HepG2 (cell line): ENCODE measurements around the gene FAM219B. TPM values are rescaled to one million over a fixed set of nuclear protein-coding genes. Genes with fewer than 3 reads are reported as not detected.
A peak's percentile ranks its signal among the peaks of the same experiment; 100 is the strongest.

ENCODE experiments used
- ATF2 ChIP-seq: sonication (generic); formaldehyde crosslinking; IDR thresholded peaks from 2 replicates; pipeline ENCODE4 v1.4.0; 2020; ENCODE audit warnings: missing genetic modification reagents
- FOSL2 ChIP-seq: sonication (generic); formaldehyde crosslinking; IDR thresholded peaks from 2 replicates; pipeline ENCODE4 v1.4.0; 2020; ENCODE audit warnings: missing genetic modification reagents
- HIC2 ChIP-seq: sonication (generic); formaldehyde crosslinking; IDR thresholded peaks from 2 replicates; pipeline ENCODE4 v1.9.0; 2022; ENCODE audit warnings: low read depth, missing genetic modification reagents
- ISL2 ChIP-seq: sonication (generic); formaldehyde crosslinking; IDR thresholded peaks from 2 replicates; pipeline ENCODE4 v1.5.0; 2020; ENCODE audit warnings: missing genetic modification reagents
- KDM2A ChIP-seq: sonication (generic); formaldehyde crosslinking; IDR thresholded peaks from 2 replicates; pipeline ENCODE4 v1.4.0; 2020; ENCODE audit warnings: low read depth, missing genetic modification reagents, borderline replicate concordance
- PRDM10 ChIP-seq: sonication (generic); formaldehyde crosslinking; IDR thresholded peaks from 2 replicates; pipeline ENCODE4 v1.4.0; 2020; ENCODE audit warnings: low read depth, missing genetic modification reagents
- RBFOX2 ChIP-seq: fragments of 200-400 bp; formaldehyde crosslinking; IDR thresholded peaks from 2 replicates; pipeline ENCODE4 v1.6.1; 2017; ENCODE audit warnings: low read depth, mild to moderate bottlenecking, low read length
- RFXANK ChIP-seq: IDR thresholded peaks from 2 replicates; pipeline ENCODE4 v1.6.1; 2016
- TCF12 ChIP-seq, 2 experiments: fragments of 450-650 bp in 1 of 2; sonication (generic) in 1 of 2; formaldehyde crosslinking in 1 of 2; IDR thresholded peaks; 2 replicates each; pipeline versions ENCODE4 v1.6.1 to v1.8.0; 2017 to 2022; ENCODE audit warnings: antibody characterized with exemption in 1 of 2, mild to moderate bottlenecking in 1 of 2, missing genetic modification reagents in 1 of 2, moderate library complexity in 1 of 2
- ZNF569 ChIP-seq: sonication (generic); formaldehyde crosslinking; IDR thresholded peaks from 2 replicates; pipeline ENCODE4 v1.5.0; 2020; ENCODE audit warnings: mild to moderate bottlenecking, missing genetic modification reagents, moderate library complexity, borderline replicate concordance
- ZNF576 ChIP-seq: sonication (generic); formaldehyde crosslinking; IDR thresholded peaks from 2 replicates; pipeline ENCODE4 v1.4.0; 2020; ENCODE audit warnings: mild to moderate bottlenecking, missing genetic modification reagents
- ZNF580 ChIP-seq: IDR thresholded peaks from 2 replicates; pipeline ENCODE4 v1.6.1; 2016; ENCODE audit warnings: low read depth, borderline replicate concordance
- ZNF609 ChIP-seq: sonication (generic); formaldehyde crosslinking; IDR thresholded peaks from 2 replicates; pipeline ENCODE4 v1.4.0; 2020; ENCODE audit warnings: mild to moderate bottlenecking, missing genetic modification reagents, borderline replicate concordance
- ZNF629 ChIP-seq: sonication (generic); formaldehyde crosslinking; conservative IDR thresholded peaks from 2 replicates; pipeline ENCODE4 v1.5.0; 2020; ENCODE audit warnings: missing genetic modification reagents
- polyA plus RNA-seq, 8 experiments: library from polyadenylated mRNA; depleted of rRNA in 3 of 8; stranded (reverse) in 7 of 8; unstranded in 1 of 8; fragments of >200 nt; fragmentation: Illumina TruSeq in 4 of 8; extraction: Trizol in 4 of 8; gene quantifications; 2 replicates each; pipeline versions ENCODE4 v1.2.1 to v1.2.3, GENCODE V29; 2011 to 2016; ENCODE audit warnings: low read depth in 4 of 8, missing spikeins in 1 of 8, mixed read lengths in 1 of 8; ENCODE audit not compliant: insufficient read depth in 1 of 8
- total RNA-seq, 5 experiments: library from RNA; depleted of rRNA; stranded (reverse); fragments of >200 nt; fragmentation: Illumina TruSeq; extraction: Trizol; gene quantifications; 2 replicates each; pipeline ENCODE4 v1.2.3, GENCODE V29; 2016; ENCODE audit warnings: low read depth in 1 of 5

Gene FAM219B
- total and polyA plus RNA-seq, 2 of the 13 experiments (the other 11 are each of a cell fraction or from before 2014, with no cell fraction given) = 36.6 to 50.2 TPM

GRCh38 chr15:74889883-74890664 is 16.6 kb downstream of the FAM219B start, which contains the start of gene MPI (continued):
- peak; percentile 82; the same call in 1 of the 2 replicates for TF ChIP-seq ZNF580 (CRISPR knock-in tag)
- peak; percentile 49; the same call in 1 of the 2 replicates for TF ChIP-seq ZNF609 (CRISPR knock-in tag)
- TF ChIP-seq ZNF569 (CRISPR knock-in tag) = peak; percentile 73; the same call in 1 of the 2 replicates
- TF ChIP-seq HIC2 (CRISPR knock-in tag) = peak; percentile 42; the same call in 1 of the 2 replicates
- peak; percentile 92 for TF ChIP-seq KDM2A (CRISPR knock-in tag)
- TF ChIP-seq ZNF576 = 0 out of 2 replicates have a peak, but pooled peaks have one; percentile 11
- TF ChIP-seq RFXANK (CRISPR knock-in tag) = 0 out of 2 replicates have a peak, but pooled peaks have one; percentile 24
- peak; percentile 39; the same call in 1 of the 2 replicates for TF ChIP-seq PRDM10
- TF ChIP-seq ATF2 = peak; percentile 83; the same call in 1 of the 2 replicates
- TF ChIP-seq RBFOX2 = peak; percentile 93
- TF ChIP-seq ZNF629 (CRISPR knock-in tag) = peak; percentile 88
- peak; percentile 74; the same call in 1 of the 2 replicates for TF ChIP-seq ISL2 (CRISPR knock-in tag)
- TF ChIP-seq TCF12 (IDR thresholded peaks at IDR 0.05) = no peak
- peak; percentile 59; the same call in 1 of the 2 replicates for TF ChIP-seq TCF12 (CRISPR knock-in tag; IDR thresholded peaks at IDR 0.05)
- TF ChIP-seq FOSL2 (CRISPR knock-in tag) = 0 out of 2 replicates have a peak, but pooled peaks have one; percentile 5
